Erythroblast (primary cell): ENCODE results near the gene AKAP6.

ENCODE experiments used
- GATA1 ChIP-seq: IDR thresholded peaks from 2 replicates; pipeline ENCODE4 v1.6.1; 2011; ENCODE audit warnings: low read depth, mild to moderate bottlenecking, control low read depth, low read length, moderate library complexity
- POLR2A ChIP-seq: IDR thresholded peaks from 2 replicates; pipeline ENCODE4 v1.6.1; 2011; ENCODE audit warnings: mild to moderate bottlenecking, low read length

DNA sequence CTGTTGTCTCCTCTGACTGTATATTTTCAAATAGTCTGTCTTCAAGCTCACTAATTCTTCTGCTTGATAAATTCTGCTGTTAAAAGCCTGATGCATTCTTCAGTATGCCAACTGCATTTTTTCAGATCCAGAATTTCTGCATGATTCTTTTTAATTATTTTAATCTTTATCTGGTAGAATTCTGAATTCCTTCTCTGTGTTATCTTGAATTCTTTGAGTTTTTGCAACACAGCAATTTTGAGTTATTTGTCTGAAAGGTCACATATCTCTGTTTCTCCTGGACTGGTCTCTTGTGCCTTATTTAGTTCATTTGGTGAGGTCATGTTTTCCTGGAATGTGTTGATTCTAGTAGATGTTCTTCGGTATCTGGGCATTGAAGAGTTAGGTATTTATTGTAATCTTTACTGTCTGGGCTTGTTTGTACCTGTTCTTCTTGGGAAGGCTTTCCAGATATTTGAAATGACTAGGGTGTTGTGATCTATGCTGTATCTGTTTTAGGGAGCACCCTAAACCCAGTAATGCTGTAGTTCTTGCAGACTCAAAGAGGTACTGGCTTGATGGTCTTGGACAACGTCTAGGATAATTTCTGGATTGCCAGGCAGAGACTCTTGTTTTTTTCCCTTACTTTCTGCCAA, 415.8 kb downstream of the AKAP6 start:
- TF ChIP-seq POLR2A, result no peak
- TF ChIP-seq GATA1, result no peak
